Nephron (organoid): ENCODE measurements around the gene SPC24.
A peak's percentile ranks its signal among the peaks of the same experiment; 100 is the strongest.

Experiments used
- H3K27ac Mint-ChIP-seq, 3 experiments: 2 replicates each; pipeline ENCODE4 v1.8.0; 2020; ENCODE audit warnings: mixed read lengths in 3 of 3, mild to moderate bottlenecking in 2 of 3, moderate library complexity in 1 of 3
- H3K27me3 Mint-ChIP-seq: 2 replicates; pipeline ENCODE4 v1.8.0; 2021; ENCODE audit warnings: low read depth, mild to moderate bottlenecking, moderate library complexity, mixed read lengths
- H3K36me3 Mint-ChIP-seq: 2 replicates; pipeline ENCODE4 v1.8.0; 2020; ENCODE audit warnings: low read depth, mixed read lengths
- H3K4me1 Mint-ChIP-seq: 2 replicates; pipeline ENCODE4 v1.8.0; 2020; ENCODE audit warnings: mixed read lengths
- H3K4me3 Mint-ChIP-seq, 3 experiments: 2 replicates each; pipeline ENCODE4 v1.8.0; 2020; ENCODE audit warnings: mild to moderate bottlenecking in 3 of 3, mixed read lengths in 3 of 3, moderate library complexity in 2 of 3
- H3K9me3 Mint-ChIP-seq: 2 replicates; pipeline ENCODE4 v1.8.0; 2020; ENCODE audit warnings: mixed read lengths
- TF ChIP-seq, protein P1 (sequence below), 3 experiments: fragments of 200-600 bp; sonication (generic); IDR thresholded peaks; one replicate each; pipeline ENCODE4 v1.5.0; 2021; ENCODE audit warnings: antibody characterized with exemption in 3 of 3; ENCODE audit not compliant: unreplicated experiment in 3 of 3

Gene SPC24

DNA sequence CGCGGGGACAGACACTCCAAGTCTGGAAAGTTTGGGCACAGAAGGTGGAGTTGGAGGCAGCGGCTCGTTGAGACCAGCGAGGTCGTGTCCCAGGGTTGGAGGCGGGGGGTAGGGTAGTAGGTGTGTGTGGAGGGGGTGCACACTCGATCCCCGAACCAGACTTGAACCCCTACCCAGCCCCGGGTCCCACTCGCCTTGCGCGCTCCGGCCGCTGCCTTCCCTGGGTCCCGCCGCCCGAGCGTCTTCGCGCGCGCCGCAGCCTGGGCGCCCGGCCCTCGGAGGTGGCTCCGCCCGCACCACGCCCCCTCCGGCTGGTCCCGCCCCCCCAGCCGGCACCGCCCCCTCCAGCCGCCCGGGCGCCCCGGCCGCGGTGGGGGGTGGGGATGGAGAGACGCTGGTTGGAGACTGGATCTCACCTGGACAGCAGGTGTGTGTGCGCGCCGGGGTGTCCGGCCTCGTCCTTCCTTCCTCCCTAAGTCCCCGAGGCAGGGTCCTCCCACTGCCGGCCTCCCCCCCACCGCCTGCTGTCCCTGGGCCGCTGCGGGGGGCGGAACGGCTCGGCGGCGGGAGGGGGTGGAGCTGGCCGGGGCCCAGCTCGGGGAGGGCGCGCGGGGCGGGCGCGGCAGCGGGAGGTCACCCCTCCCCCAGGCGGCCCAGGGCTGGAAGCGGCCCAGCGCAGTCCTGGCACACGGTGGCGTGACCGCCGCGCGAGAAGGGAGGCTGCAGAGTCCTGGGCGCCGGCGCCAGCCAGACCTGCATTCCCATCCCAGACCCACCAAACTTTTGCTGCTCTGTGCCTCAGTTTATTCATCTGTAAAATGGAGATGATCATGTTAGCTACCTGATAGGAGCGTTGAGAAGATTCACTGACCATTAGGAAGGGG is 42.0 kb upstream of the SPC24 start, which contains the start of gene KANK2:
Gene KANK2 (minus strand): TSS at position 255 of the 884 bp plus-strand sequence. CDS start 3,034 bp downstream, outside the sequence.
- Mint-ChIP-seq H3K27ac (peak within 1 kb of the TSS; percentile 64 to 93 (median 85)), H3K9me3 (no peaks in the 10 kb centered on the region)

DNA sequence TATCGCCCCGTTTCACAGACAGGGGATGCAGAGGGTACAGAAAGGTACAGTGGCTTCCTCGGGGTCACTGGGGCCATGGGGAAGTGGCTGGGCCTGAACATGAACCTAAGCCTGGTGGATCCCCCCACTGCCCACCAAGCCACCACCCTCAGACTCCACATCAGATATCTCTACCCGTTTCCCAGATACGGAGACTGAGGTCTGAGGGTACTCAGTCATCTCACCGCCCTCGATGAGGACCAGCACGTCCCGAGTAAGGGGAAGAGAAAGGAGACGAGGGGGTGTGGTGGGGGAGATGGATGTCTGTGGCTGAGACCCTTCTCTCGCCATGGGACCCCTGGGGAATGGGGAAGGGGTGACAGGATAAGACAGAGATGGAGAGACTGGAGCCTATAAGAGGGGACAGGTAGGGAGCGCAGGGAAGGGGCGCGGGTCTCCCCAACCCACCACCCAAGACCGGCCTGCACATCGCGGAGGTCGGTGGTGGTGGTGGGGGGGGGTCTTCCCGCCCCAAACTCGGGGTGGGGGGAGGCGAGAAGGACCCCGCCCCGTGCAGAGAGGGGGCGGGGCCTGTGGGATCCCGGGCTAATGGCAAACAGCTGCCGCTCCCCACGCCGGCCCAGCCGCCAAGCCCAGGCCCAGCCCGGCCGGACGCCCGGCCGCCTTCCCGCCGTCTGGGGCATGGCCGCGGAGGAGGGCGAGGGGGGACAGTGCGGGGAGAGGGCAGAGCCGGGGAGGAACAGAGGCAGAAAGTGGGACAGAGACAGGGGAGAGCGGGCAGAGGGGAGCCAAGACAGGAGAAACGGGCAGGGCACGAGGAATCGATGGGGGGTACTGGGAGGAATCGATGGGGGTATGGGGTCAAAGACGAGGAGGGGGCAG is 41.1 kb upstream of the SPC24 start:
- TF ChIP-seq, protein P1, sequence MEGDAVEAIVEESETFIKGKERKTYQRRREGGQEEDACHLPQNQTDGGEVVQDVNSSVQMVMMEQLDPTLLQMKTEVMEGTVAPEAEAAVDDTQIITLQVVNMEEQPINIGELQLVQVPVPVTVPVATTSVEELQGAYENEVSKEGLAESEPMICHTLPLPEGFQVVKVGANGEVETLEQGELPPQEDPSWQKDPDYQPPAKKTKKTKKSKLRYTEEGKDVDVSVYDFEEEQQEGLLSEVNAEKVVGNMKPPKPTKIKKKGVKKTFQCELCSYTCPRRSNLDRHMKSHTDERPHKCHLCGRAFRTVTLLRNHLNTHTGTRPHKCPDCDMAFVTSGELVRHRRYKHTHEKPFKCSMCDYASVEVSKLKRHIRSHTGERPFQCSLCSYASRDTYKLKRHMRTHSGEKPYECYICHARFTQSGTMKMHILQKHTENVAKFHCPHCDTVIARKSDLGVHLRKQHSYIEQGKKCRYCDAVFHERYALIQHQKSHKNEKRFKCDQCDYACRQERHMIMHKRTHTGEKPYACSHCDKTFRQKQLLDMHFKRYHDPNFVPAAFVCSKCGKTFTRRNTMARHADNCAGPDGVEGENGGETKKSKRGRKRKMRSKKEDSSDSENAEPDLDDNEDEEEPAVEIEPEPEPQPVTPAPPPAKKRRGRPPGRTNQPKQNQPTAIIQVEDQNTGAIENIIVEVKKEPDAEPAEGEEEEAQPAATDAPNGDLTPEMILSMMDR (IDR thresholded peaks at IDR 0.05; ENCODE audit: unreplicated experiment in 3 of 3): no peak
- Mint-ChIP-seq H3K4me3 (peak overlapping the region; percentile 90 to 94 (median 93)), H3K27me3 (no peaks in the 10 kb centered on the region), H3K9me3 (no peaks in the 10 kb centered on the region), H3K36me3 (peaks cover 19% of the 10 kb centered on the region), H3K27ac (peak overlapping the region; percentile 53 to 90 (median 84)), H3K4me1 (peaks cover 7% of the 10 kb centered on the region)

More for the DNA sequence above, 42.0 kb upstream of the SPC24 start, which contains the start of gene KANK2:
- peaks cover 18% of the 10 kb centered on the region for H3K36me3 Mint-ChIP-seq
- H3K27me3 Mint-ChIP-seq: no peaks in the 10 kb centered on the region
- H3K4me3 Mint-ChIP-seq: peak within 1 kb of the TSS; percentile 90 to 94 (median 93)
- H3K4me1 Mint-ChIP-seq: peaks cover 6% of the 10 kb centered on the region
- TF ChIP-seq, protein P1 (IDR thresholded peaks at IDR 0.05; ENCODE audit: unreplicated experiment in 3 of 3): peak in 1 of 3 experiments; percentile 20

DNA sequence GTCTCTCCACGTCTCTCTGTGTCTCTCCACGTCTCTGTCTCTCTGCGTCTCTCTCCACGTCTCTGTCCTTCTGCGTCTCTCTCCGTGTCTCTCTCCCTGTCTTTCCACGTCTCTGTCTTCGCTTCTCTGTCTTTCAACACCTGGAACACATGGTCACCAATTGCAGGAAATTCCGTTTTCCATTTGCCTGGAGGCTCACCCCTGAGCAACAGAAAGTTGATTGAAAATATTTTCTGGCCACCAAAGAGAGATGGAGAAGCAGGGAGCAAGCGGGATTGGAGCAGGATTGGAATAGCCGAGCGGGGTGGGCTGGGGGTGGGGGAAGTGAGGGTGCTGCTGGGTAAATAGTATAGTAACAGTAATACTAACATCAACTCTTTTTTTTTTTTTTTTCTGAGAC is 40.1 kb upstream of the SPC24 start:
- Mint-ChIP-seq H3K27ac (peak overlapping the region; percentile 53 to 96 (median 88)), H3K9me3 (no peaks in the 10 kb centered on the region), H3K36me3 (peaks cover 22% of the 10 kb centered on the region), H3K27me3 (no peaks in the 10 kb centered on the region), H3K4me3 (peak overlapping the region; percentile 77 to 92 (median 85)), H3K4me1 (peaks cover 12% of the 10 kb centered on the region)
- TF ChIP-seq, protein P1 (IDR thresholded peaks at IDR 0.05; ENCODE audit: unreplicated experiment in 3 of 3): no peak

DNA sequence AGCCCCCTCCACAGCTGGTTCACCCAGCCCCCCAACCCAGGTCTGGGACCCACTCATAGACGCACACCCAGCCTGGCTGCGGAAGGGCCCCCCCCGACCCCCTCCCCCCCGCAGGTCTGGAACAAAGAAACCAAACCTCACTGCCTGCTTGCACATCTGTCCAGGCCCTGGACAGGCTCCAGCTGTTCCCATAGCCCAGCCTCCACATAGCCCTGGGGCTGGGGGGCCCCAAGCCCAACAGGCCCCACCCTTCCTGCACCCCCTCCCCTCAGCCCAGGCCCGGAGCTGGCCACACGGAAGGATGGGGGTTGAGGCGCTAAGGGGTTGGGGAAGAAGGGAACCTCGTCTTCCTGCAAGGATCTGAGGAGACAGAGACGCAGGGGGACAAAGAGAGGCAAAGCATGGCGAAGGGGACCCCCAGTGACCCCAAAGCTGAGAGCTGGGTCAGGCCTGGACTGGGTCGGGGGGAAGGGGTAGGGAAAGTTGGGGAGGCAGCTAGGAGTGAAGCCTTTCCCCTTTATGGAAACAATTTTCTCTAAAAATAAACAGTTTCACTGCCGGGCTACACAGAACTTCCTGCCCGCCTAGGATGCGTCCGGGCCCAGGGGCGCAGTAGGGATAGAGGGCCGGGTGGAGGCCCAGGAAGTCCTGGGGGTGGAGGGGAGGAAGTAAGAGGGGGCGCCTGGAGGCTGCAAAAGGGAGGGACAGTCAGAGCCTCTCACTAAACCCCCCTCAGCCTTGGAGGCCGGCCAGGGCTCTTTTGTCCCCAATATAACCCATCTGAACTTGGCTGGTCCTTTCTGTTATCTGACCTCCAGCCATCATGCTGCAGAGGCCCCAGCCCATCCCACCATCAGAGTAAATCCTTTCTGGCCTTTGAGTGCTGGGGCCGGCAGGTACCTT is 39.3 kb upstream of the SPC24 start:
- TF ChIP-seq, protein P1 (IDR thresholded peaks at IDR 0.05; ENCODE audit: unreplicated experiment in 3 of 3): no peak
- peak overlapping the region; percentile 53 to 96 (median 93) for H3K27ac Mint-ChIP-seq
- peaks cover 27% of the 10 kb centered on the region for H3K36me3 Mint-ChIP-seq
- H3K4me1 Mint-ChIP-seq: peaks cover 18% of the 10 kb centered on the region
- H3K9me3 Mint-ChIP-seq: no peaks in the 10 kb centered on the region
- H3K4me3 Mint-ChIP-seq: peak overlapping the region; percentile 77 to 92 (median 85)
- no peaks in the 10 kb centered on the region for H3K27me3 Mint-ChIP-seq

DNA sequence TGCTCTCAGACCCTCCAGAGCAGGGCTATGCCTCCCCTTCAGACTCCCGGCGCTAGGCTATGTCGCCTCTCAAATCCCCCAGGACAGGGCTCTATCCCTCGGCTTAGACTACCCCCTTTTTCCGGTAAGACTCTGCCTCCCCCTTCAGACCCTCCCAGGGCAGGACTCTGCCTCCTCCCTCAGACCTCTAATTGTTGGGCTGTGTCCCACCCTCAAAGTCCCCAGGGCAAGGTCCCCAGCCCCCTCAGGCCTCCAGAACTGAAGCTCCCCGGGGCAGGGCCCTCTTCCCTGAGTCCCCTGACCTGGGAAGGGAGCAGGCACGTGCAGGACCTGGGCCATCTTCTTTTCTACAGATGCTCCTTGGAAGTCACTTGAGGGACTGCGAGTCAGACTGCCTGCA is 38.6 kb upstream of the SPC24 start:
- Mint-ChIP-seq H3K27me3 (no peaks in the 10 kb centered on the region), H3K27ac (peak overlapping the region; percentile 53 to 96 (median 93)), H3K36me3 (peaks cover 24% of the 10 kb centered on the region), H3K4me3 (peak overlapping the region; percentile 46 to 67 (median 56)), H3K4me1 (peaks cover 22% of the 10 kb centered on the region), H3K9me3 (no peaks in the 10 kb centered on the region)
- TF ChIP-seq, protein P1 (IDR thresholded peaks at IDR 0.05; ENCODE audit: unreplicated experiment in 3 of 3): no peak
